HG03103 (cell line): ENCODE results near the gene SLC5A2.
"Not testable (repeated sequence)": the region's sequence is repeated elsewhere in the genome, so short reads cannot be mapped to it uniquely, and the experiment has no call there.

Experiments
- ATAC-seq: cut with Tn5 transposase; IDR thresholded peaks from one replicate; pipeline ENCODE4 v1.9.1; 2021; ENCODE audit warnings: low read depth; ENCODE audit not compliant: unreplicated experiment

SLC5A2 gene

GRCh38 chr16:31491778-31492418 lies 9.0 kb downstream of the SLC5A2 start:
- ATAC-seq = no peak

- ATAC-seq = no peak
These were observed 10.7 kb downstream of the SLC5A2 start for GRCh38 chr16:31493506-31494125.

GRCh38 chr16:31496670-31497069 lies 13.7 kb downstream of the SLC5A2 start:
- ATAC-seq = no peak

DNA sequence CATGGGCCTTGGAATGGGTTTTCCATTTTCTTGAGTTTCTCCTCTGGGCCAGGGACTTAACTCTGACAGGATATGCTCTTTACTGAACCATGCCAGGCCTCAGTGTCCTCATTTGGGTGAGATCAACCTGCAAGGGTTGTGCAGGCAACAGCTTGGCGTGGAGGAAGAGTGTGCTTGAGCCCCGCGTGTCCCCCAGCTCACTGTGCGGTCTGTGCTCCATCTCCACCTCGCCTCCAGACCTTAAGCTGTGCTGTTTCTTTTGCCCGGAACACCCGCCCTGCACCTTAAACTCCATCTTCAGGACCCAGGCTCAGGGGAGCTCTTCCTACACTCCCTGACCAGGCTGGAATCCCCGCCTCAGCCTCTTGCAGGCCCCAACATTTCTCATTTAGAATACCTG lies 15.6 kb downstream of the SLC5A2 start:
- ATAC-seq = no peak

GRCh38 chr16:31499928-31500327 lies 17.0 kb downstream of the SLC5A2 start:
- no peak for ATAC-seq

DNA sequence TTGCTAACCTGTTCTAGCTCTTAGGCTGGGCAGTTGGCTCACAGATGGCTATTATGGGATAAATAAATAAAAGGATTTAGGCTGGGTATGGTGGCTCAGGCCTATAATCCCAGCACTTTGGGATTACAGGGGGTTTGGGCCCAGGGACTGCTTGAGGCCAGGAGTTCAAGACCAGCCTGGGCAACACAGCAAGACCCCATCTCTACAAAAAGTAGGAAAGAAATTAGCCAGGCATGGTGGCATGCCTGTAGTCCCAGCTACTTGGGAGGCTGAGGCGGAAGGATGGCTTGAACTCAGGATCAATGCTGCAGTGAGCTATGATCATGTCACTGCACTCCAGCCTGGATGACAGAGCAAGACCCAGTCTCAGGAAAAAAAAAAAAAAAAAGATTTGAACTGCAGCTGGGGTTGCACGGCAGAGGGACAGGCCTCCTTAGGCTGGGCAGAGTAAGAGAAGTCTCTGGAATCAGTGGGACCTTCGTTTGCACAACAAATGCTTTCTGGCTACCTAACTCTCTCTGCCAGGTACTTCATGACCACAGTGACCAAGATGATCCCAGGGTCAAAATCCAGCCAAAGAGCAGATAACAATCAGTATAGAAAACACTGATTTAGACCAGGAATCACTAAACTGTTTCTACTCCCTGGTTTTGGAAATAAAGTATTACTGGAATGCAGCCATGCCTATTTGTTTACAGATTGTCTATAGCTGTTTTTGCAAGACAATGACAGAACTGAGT lies 18.5 kb downstream of the SLC5A2 start:
- no peak for ATAC-seq

GRCh38 chr16:31501966-31502348 lies 19.0 kb downstream of the SLC5A2 start:
- no peak for ATAC-seq

GRCh38 chr16:31502981-31503380 lies 20.1 kb downstream of the SLC5A2 start:
- no peak for ATAC-seq

- ATAC-seq = not testable (repeated sequence)
These were observed 20.6 kb downstream of the SLC5A2 start for GRCh38 chr16:31503555-31503954.

DNA sequence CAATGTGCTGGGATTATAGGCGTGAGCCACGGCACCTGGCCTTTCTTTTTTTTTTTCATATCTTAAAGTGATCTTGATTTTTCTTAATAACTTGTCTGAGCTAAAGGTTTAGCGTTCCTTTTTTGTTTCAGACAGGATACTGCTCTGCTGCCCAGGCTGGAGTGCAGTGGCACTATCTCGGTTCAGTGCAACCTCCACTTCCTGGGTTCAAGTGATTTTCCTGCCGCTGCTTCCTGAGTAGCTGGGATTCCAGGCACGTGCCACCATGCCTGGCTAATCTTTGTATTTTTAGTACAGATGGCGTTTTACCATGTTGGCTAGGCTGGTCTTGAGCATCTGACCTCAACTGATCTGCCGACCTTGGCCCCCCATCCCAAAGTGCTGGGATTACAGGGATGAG lies 21.2 kb downstream of the SLC5A2 start:
- ATAC-seq = no peak

DNA sequence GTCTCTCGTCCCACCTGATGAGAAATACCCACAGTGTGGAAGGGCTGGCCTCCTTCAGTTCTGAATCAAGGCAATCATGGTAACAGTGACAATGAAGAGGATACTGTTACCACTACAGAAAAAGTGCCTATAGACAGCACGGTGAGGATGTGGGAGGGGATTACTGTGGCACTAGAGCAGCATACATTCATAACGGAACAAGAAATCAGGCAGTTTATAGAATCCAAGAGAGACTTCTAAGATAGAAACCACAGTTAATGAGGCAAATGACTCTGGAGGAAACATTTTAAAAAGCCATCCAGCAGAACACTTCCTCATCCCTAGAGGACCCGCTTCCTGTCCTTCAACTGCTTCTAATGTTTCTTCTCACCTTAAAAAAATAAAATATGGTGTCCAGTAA lies 22.6 kb downstream of the SLC5A2 start:
- ATAC-seq = peak; percentile 61

DNA sequence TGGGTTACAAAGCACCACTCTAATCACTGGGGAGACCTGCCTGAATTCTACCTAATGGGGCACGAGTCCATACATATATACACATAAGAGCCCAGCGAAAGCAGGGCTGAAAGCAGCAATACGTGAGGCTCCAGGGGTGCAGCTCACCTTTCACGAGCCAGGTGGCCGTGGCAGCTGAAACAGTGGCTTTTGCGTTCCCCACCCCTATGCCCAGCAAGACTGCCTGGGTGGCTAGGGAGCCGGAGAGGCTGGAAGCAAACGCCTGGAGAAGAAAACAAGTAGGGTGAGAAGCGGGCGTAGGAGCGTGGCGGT lies 24.6 kb downstream of the SLC5A2 start:
- ATAC-seq = no peak

GRCh38 chr16:31507929-31508705 lies 25.2 kb downstream of the SLC5A2 start, which contains the start of gene RUSF1:
TSS of gene RUSF1 (minus strand) at chr16:31508391. CDS start at chr16:31508373, 18 bp downstream.
- peak; percentile 71 for ATAC-seq

DNA sequence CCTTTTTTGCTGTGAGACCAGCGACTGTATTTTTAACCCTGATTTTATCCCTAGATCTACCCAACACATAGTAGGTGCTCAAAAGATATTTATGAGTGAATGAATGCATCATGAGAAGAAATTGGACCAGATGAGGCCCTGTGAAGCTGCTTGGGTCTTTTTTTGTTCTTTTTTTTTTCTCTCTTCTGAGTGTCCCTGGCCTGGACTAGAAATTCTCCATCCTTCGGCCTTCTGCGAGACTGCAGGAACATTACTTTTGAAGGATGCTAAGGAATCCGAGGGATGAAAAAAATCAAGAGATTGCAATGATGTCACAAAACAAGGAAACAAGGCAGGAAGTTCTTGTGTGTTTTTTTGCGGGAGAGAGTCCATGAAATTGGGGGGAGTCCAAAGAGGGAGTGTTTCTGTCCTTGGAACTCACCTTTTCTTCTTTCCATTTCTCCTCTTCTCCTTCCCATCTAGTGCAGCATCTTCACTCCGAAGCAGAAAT lies 25.8 kb downstream of the SLC5A2 start:
- no peak for ATAC-seq

DNA sequence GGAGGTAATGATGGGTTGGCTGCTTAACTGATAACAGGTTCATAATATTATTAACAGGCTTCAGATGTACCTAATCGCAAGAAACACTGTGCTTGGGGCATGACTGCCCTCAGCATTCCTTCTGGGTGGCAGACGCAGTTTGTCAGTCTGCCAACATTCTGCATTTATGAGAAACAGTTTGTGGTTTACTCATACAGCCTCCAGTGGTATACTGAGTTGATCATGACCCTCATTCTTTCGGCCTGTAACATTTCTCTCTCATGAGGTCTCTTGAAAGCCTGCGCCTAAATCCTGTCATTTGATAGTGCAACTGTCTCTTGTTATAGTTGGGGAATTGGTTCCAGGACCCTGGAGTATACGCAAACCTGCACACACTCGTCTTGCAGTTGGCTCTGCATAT lies 30.2 kb downstream of the SLC5A2 start:
- no peak for ATAC-seq

- no peak for ATAC-seq
These were observed 31.0 kb downstream of the SLC5A2 start for GRCh38 chr16:31513884-31514283.

DNA sequence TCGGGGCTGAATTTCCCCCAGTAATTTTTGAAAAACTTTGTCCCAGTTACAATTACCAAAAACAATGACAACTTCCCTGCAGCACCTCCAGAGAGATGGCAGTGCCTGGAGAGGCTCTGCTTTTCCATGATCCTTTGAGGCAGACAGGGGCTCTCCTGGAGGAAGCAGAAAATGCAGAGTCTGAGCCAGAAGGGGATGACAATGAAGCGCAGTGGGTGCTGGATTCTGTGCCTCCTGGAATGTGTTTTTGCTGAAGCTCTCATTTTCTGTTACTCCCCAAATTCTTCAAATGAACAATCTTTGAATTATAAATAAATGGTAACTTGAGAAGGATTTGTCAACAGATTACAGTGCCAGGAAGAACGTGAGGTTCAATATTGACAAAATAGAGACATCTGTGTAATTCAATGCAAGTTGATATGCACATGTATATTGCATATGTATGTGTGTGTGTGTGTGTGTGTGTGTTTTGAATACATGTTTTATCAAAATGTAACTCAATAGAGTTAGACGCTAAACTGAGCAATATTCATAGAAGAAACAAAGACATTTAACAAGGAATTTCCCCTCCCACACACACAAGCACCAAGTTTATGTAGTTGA lies 35.0 kb downstream of the SLC5A2 start:
- ATAC-seq = no peak

DNA sequence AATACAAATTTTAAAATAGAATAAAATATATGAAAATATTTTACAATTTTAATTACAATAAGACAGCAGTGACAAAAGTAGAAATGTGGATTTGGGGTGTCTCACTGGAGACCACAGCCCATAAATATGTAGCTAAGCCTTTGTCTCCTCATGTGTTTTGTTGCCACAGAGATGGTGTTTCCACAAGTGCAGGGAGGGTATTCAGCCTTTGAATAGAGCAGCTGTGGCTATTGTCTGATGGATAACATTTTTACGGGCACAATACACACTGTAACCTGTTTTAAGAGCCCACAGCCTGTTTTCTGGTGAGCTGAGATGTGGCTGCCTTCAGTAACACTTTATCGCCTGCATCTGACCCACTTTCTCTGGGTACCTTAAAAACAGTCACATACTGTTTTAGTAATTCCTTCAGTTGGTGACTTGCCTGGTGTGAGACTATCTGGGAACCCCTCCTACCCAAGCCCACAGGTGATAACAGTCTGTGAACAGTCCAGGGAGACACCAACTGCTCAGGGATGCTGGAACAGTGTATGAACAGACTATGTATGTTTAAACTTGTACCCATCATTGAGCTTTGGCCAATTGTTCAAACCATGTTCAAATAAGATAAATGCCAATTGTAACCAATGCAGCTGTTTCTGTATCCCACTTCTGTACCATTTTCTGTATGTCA lies 37.0 kb downstream of the SLC5A2 start:
- no peak for ATAC-seq

DNA sequence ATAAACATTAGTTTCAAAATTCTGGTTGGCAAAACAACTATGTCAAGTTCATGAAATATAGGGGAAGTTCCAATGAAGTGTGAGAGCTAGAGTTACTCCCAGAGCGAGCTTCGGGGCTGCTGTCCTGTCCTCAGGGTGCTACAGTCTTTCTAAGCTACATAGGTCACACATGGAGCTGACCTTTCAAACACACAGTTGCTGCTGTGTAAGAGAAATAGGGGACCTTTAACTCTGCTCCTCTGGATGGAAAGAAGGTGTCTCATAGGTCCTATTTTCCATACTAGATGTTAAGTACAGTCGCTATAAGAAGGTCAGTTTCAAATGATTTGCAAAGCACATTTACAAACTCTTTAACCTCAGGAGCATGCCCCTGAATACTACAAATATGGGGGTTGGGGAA lies 38.4 kb downstream of the SLC5A2 start:
- ATAC-seq = no peak

- no peak for ATAC-seq
These were observed 39.1 kb downstream of the SLC5A2 start for GRCh38 chr16:31522071-31522470.
